ENCODE results near the gene KIF16B.
"Not testable (repeated sequence)": the region's sequence is repeated elsewhere in the genome, so short reads cannot be mapped to it uniquely, and the experiment has no call there.

KIF16B gene

DNA sequence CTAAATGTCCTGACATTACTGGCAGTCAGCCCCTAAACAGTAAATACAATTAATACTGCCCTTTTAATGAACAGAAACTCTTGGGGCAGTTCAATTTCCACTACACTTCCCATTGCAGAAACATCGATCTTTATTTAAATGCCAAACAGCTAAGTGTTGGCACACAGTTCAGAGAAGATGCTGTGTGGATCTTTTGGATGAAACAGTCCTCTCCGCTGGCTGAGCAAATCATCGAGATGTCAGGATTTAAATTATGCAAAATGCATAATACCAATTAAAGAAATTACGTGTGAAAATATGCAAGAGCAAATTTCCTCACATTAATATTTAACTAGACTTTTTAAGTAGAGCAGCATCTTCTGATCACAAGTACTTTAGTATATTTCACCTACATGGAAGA lies 132.6 kb downstream of the KIF16B start:
- no peak for ATAC-seq
- TF ChIP-seq, protein P1, sequence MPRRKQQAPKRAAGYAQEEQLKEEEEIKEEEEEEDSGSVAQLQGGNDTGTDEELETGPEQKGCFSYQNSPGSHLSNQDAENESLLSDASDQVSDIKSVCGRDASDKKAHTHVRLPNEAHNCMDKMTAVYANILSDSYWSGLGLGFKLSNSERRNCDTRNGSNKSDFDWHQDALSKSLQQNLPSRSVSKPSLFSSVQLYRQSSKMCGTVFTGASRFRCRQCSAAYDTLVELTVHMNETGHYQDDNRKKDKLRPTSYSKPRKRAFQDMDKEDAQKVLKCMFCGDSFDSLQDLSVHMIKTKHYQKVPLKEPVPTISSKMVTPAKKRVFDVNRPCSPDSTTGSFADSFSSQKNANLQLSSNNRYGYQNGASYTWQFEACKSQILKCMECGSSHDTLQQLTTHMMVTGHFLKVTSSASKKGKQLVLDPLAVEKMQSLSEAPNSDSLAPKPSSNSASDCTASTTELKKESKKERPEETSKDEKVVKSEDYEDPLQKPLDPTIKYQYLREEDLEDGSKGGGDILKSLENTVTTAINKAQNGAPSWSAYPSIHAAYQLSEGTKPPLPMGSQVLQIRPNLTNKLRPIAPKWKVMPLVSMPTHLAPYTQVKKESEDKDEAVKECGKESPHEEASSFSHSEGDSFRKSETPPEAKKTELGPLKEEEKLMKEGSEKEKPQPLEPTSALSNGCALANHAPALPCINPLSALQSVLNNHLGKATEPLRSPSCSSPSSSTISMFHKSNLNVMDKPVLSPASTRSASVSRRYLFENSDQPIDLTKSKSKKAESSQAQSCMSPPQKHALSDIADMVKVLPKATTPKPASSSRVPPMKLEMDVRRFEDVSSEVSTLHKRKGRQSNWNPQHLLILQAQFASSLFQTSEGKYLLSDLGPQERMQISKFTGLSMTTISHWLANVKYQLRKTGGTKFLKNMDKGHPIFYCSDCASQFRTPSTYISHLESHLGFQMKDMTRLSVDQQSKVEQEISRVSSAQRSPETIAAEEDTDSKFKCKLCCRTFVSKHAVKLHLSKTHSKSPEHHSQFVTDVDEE (CRISPR knock-in tag; IDR thresholded peaks at IDR 0.05), result no peak
- TF ChIP-seq CSDC2 (CRISPR knock-in tag; IDR thresholded peaks at IDR 0.05), result no peak
- TF ChIP-seq TOX (CRISPR knock-in tag; IDR thresholded peaks at IDR 0.05; ENCODE audit: borderline replicate concordance), result no peak
- no peak for TF ChIP-seq ZNF8 (CRISPR knock-in tag; IDR thresholded peaks at IDR 0.05)
- no peak for TF ChIP-seq ZNF565 (CRISPR knock-in tag; conservative IDR thresholded peaks at IDR 0.05; ENCODE audit: low read depth)
- TF ChIP-seq ZFP3 (CRISPR knock-in tag; IDR thresholded peaks at IDR 0.05), result no peak
- TF ChIP-seq ARNTL (CRISPR knock-in tag; IDR thresholded peaks at IDR 0.05; ENCODE audit: borderline replicate concordance, low read depth), result no peak
- TF ChIP-seq, protein P2, sequence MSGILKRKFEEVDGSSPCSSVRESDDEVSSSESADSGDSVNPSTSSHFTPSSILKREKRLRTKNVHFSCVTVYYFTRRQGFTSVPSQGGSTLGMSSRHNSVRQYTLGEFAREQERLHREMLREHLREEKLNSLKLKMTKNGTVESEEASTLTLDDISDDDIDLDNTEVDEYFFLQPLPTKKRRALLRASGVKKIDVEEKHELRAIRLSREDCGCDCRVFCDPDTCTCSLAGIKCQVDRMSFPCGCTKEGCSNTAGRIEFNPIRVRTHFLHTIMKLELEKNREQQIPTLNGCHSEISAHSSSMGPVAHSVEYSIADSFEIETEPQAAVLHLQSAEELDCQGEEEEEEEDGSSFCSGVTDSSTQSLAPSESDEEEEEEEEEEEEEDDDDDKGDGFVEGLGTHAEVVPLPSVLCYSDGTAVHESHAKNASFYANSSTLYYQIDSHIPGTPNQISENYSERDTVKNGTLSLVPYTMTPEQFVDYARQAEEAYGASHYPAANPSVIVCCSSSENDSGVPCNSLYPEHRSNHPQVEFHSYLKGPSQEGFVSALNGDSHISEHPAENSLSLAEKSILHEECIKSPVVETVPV (CRISPR knock-in tag; IDR thresholded peaks at IDR 0.05), result no peak
- TF ChIP-seq ESRRG (CRISPR knock-in tag; IDR thresholded peaks at IDR 0.05), result no peak
- no peak for TF ChIP-seq ZFP30 (CRISPR knock-in tag; IDR thresholded peaks at IDR 0.05)

DNA sequence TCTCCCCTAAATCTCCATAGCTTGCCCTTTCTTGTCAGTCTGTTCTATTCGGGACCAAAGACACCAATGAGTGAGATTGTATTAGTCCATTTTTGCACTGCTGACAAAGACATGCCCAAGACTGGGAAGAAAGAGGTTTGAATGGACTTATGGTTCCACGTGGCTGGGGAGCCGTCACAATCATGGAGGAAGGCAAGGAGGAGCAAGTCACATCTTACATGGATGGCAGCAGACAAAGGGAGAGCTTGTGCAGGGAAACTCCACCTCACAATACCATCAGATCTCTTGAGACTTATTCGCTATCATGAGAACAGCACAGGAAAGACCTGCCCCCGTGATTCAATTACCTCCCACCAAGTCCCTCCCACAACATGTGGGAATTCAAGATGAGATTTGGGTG lies 133.7 kb downstream of the KIF16B start:
- ATAC-seq, result not testable (repeated sequence)

DNA sequence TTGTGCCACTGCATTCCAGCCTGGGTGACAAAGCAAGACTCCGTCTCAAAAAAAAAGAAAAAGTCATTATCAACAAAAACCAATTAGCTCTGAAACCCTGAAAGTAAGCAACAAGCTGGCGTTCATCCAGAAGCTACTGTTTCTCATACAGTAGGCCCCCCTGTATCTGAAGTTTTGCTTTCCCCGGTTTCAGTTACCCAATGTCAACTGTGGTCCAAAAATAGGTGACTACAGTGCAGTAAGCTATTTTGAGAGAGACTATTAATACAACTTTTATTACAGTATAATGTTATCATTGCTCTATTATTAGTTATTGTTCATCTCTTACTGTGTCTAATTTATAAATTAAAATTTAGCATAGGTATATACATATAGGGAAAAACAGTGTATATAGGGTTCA lies 135.1 kb downstream of the KIF16B start:
- TF ChIP-seq, protein P3, sequence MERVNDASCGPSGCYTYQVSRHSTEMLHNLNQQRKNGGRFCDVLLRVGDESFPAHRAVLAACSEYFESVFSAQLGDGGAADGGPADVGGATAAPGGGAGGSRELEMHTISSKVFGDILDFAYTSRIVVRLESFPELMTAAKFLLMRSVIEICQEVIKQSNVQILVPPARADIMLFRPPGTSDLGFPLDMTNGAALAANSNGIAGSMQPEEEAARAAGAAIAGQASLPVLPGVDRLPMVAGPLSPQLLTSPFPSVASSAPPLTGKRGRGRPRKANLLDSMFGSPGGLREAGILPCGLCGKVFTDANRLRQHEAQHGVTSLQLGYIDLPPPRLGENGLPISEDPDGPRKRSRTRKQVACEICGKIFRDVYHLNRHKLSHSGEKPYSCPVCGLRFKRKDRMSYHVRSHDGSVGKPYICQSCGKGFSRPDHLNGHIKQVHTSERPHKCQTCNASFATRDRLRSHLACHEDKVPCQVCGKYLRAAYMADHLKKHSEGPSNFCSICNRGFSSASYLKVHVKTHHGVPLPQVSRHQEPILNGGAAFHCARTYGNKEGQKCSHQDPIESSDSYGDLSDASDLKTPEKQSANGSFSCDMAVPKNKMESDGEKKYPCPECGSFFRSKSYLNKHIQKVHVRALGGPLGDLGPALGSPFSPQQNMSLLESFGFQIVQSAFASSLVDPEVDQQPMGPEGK (CRISPR knock-in tag; IDR thresholded peaks at IDR 0.05; ENCODE audit: borderline replicate concordance), result no peak
- TF ChIP-seq BACH2 (CRISPR knock-in tag; IDR thresholded peaks at IDR 0.05; ENCODE audit: borderline replicate concordance) (no peak), ZNF70 (CRISPR knock-in tag; IDR thresholded peaks at IDR 0.05) (no peak), ESRRG (CRISPR knock-in tag; IDR thresholded peaks at IDR 0.05) (no peak), PPARA (CRISPR knock-in tag; IDR thresholded peaks at IDR 0.05; ENCODE audit: borderline replicate concordance) (no peak), ZFP3 (CRISPR knock-in tag; IDR thresholded peaks at IDR 0.05) (no peak), ZNF8 (CRISPR knock-in tag; IDR thresholded peaks at IDR 0.05) (no peak), ISL1 (CRISPR knock-in tag; IDR thresholded peaks at IDR 0.05) (no peak)
- TF ChIP-seq, protein P2 (CRISPR knock-in tag; IDR thresholded peaks at IDR 0.05), result no peak
- TF ChIP-seq, protein P1 (CRISPR knock-in tag; IDR thresholded peaks at IDR 0.05), result no peak
- ATAC-seq, result no peak

DNA sequence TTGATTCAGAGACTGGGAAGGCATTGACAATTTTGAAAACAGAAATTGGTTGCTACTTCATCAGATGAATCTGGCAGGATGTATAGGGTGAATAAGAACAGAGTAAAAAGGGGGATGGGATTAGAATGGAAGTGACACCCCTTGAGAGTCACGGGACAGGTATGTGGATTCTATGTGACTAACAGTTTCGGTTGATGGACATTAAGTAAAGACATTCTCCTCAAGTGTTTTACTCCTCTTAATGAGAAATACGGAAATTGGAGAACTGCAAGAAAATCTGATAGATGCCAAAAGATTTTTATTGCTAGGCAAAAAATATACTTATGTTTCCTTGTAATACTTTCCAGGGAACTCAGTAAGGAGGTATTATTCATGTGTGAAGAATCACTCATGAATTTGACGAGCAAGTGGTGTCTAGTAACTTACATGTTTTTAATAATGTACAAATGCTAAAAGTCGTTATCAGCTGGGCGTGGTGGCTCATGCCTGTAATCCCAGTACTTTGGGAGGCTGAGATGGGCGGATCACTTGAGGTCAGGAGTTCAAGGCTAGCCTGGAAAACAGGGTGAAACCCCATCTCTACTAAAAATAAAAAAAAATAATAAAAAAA lies 135.8 kb downstream of the KIF16B start:
- ATAC-seq, result no peak
- TF ChIP-seq ZFP30 (CRISPR knock-in tag; IDR thresholded peaks at IDR 0.05) (no peak), SNAI2 (CRISPR knock-in tag; IDR thresholded peaks at IDR 0.05) (no peak), ARNTL (CRISPR knock-in tag; IDR thresholded peaks at IDR 0.05; ENCODE audit: borderline replicate concordance, low read depth) (no peak), CSDC2 (CRISPR knock-in tag; IDR thresholded peaks at IDR 0.05) (no peak), ZC3H10 (CRISPR knock-in tag; IDR thresholded peaks at IDR 0.05) (no peak), ZFP3 (CRISPR knock-in tag; IDR thresholded peaks at IDR 0.05) (no peak), PPARA (CRISPR knock-in tag; IDR thresholded peaks at IDR 0.05; ENCODE audit: borderline replicate concordance) (no peak), ZNF565 (CRISPR knock-in tag; conservative IDR thresholded peaks at IDR 0.05; ENCODE audit: low read depth) (no peak), TCF4 (CRISPR knock-in tag; IDR thresholded peaks at IDR 0.05; ENCODE audit: borderline replicate concordance) (no peak), RARB (CRISPR knock-in tag; IDR thresholded peaks at IDR 0.05) (no peak)
- TF ChIP-seq, protein P4, sequence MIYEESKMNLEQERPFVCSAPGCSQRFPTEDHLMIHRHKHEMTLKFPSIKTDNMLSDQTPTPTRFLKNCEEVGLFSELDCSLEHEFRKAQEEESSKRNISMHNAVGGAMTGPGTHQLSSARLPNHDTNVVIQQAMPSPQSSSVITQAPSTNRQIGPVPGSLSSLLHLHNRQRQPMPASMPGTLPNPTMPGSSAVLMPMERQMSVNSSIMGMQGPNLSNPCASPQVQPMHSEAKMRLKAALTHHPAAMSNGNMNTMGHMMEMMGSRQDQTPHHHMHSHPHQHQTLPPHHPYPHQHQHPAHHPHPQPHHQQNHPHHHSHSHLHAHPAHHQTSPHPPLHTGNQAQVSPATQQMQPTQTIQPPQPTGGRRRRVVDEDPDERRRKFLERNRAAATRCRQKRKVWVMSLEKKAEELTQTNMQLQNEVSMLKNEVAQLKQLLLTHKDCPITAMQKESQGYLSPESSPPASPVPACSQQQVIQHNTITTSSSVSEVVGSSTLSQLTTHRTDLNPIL (CRISPR knock-in tag; IDR thresholded peaks at IDR 0.05; ENCODE audit: low read depth), result no peak
- TF ChIP-seq, protein P5, sequence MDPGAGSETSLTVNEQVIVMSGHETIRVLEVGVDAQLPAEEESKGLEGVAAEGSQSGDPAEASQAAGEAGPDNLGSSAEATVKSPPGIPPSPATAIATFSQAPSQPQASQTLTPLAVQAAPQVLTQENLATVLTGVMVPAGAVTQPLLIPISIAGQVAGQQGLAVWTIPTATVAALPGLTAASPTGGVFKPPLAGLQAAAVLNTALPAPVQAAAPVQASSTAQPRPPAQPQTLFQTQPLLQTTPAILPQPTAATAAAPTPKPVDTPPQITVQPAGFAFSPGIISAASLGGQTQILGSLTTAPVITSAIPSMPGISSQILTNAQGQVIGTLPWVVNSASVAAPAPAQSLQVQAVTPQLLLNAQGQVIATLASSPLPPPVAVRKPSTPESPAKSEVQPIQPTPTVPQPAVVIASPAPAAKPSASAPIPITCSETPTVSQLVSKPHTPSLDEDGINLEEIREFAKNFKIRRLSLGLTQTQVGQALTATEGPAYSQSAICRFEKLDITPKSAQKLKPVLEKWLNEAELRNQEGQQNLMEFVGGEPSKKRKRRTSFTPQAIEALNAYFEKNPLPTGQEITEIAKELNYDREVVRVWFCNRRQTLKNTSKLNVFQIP (CRISPR knock-in tag; IDR thresholded peaks at IDR 0.05; ENCODE audit: borderline replicate concordance, low read depth), result no peak

Data from SK-N-SH treated with all-trans-retinoic acid at 6 μM for 48 hours (cell line).